Stimulated activated naive CD8-positive, alpha-beta T cell treated with anti-CD3 and anti-CD28 coated beads, Interleukin-15, Interleukin-2, amounts not matched to agents 100 U/mL and 50 U/mL, for 24 hours (primary cell): ENCODE results near the gene TMEM89.
A peak's percentile ranks its signal among the peaks of the same experiment; 100 is the strongest.

ENCODE experiments used
- ATAC-seq: fragments of 150-1000 bp; cut with Tn5 transposase; one replicate; pipeline ENCODE4 v1.10.0; 2021
- DNase-seq: peaks from one replicate; pipeline ENCODE4 v3.0.0; 2021

TMEM89 gene

DNA sequence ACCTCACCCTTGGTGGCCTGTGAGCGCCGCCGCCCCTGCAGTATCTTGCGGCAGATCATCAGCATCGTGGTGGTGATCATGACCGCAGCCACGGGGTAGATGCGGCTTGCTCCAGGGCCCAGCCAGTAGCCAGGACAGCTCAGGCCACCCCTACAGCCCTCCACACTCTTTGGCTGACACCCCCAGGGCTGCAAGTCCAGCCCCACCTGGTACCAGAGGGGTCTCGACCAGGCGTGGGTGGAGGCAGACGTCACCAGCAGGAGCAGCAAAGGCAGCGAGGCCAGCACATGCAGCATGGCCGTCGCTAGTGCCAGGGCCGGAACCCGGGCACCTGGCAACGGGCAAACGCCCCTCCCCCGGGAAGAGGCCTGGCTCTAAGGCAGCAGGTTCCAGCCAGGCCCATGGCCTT, at the start of gene TMEM89:
TMEM89 (minus strand) TSS at position 309 of the 409 bp plus-strand sequence; CDS start at position 296, 13 bp downstream.
- ATAC-seq (no peak), DNase-seq (no peak)

GRCh38 chr3:48664929-48665328, 43.4 kb upstream of the TMEM89 start:
- ATAC-seq (no peak), DNase-seq (no peak)

DNA sequence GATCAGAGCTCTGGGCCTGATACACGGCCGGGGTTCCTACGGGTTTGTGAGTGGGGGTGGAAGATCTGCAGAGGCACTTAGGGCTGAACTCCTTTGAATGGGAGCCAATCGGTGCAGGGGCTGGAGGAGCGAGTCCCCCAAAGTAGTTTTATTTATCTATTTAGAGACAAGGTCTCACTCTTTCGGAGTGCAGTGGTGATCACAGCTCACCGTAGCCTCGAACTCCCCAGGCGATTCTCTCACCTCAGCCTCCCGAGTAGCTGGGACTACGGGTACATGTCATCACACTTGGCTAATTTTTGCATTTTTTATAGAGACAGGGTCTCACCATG, 42.7 kb upstream of the TMEM89 start:
- ATAC-seq (no peak), DNase-seq (no peak)

GRCh38 chr3:48663489-48664312, 42.1 kb upstream of the TMEM89 start:
- ATAC-seq (peak; percentile 93), DNase-seq (peak; percentile 95)

- ATAC-seq: peak; percentile 30
- DNase-seq: peak; percentile 69
Measured at GRCh38 chr3:48662753-48663488, 41.4 kb upstream of the TMEM89 start, which contains the start of gene CELSR3. CELSR3 (minus strand) TSS chr3:48662886; CDS start chr3:48662634, 252 bp downstream.

DNA sequence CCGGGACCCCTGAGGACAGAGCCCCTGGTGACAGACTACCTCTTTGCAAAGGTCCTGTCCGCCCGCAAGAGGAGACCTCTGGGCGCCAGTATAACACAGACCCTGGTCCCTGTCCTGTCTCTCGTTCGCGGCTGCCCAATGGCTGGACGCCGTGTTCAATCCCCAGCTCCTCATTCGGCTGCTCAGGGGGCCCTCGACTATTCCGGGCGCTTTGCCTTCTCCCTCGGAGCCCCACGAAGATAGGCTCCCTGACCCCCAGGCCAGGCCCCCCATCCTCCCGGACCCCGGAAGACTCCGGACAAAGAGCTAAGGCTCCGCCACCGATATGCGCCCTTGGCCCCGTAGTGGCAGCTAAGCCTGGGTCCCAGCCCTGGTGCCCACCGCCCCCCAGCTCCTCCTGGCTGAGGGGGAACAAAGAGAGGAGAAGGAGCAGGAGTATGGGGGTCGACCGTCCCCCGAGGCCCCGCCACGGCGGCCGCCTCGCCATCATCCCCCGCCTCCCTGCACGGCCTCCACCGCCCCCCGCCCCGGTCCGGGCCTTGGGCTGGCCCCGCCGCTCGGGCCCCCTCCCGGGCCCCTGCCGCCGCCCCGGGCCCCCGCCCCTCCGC, 40.7 kb upstream of the TMEM89 start:
- no peak for DNase-seq
- no peak for ATAC-seq

GRCh38 chr3:48661501-48662144, 40.1 kb upstream of the TMEM89 start:
- ATAC-seq: no peak
- peak; percentile 79 for DNase-seq

DNA sequence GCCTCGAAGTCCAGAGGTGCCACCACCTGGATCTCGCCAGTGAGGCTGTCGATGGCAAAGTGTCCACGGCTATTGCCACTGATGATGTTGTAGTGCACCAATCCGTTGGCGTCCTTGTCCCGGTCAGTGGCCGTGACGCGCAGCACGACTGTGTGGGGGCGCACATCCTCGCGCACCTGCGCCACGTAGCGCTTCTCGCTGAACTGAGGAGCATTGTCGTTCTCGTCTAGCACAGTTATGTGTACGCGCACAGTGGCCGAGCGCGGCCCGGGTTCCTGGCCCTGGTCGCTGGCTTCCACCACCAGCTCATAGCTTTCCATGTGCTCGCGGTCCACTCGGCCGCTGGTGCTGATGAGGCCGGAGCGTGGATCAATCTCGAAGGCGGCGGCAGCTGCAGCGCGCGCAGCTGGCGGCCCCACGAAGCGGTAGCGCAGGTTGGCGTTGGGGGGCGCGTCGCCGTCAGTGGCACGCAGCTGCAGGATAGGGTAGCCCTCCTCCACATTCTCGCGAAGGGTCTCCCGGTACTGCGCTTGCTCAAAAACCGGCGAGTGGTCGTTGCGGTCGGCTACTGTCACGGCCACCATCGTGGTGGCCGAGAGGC, 39.3 kb upstream of the TMEM89 start:
- DNase-seq (no peak), ATAC-seq (no peak)

GRCh38 chr3:48656841-48657281, 35.3 kb upstream of the TMEM89 start:
- DNase-seq (peak; percentile 38), ATAC-seq (no peak)

DNA sequence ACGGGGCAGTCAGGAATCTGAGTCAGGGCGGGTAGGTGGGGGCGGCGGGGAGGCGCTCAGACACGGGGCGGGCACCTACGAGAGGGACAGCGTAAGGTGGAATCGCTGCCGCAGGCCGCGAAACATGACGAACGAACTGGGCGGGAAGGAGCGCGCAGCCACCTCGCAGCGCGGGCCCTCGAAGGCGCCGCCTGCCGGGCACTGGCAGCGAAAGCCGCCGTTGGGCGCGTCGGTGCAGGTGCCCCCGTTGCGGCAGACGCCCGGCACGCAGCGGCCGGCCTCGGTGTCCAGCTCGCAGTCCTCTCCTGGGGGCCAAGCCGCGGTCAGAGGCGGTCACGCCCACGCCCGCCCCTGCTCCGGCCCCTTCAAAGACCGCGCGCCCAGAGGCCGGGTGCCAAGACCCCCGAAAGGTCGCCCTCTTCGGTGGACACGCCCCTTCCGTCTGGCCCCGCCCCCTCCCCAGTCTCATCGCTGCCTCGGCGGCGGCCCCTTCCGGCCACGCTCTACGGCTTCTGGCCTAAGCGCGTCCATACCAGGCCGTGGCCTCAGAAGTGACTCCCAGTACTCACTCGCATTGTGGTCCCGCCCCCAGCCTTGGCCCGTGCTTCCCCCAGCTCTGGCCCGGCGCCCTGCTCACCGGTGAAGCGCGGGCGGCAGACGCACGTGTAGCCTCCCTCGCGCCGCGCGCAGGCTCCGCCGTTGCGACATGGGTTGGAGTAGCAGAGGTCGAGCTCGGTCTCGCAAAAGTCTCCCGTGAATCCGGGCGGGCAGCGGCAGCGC, 34.7 kb upstream of the TMEM89 start:
- ATAC-seq (peak; percentile 85), DNase-seq (peak; percentile 90)

DNA sequence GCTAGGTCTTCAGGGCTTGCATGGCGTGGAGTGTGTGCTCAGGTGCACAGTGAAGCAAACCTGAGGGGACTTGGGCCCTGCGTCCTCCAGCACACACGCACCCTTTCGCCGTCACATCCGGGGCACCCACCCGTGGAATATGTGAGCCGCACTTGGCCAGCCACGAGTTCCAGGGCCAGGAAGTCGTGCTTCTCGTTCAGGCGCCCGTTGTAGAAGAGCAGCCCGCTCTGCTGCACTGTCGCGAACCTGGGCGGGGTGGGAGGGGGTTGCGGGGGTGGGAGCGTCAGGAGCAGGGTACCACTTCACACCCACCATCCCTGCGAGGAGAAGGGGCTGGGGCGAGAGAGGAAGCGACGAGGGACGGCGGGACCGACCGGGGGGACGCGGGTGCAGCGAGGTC, 34.0 kb upstream of the TMEM89 start:
- DNase-seq: peak; percentile 63
- peak; percentile 33 for ATAC-seq

DNA sequence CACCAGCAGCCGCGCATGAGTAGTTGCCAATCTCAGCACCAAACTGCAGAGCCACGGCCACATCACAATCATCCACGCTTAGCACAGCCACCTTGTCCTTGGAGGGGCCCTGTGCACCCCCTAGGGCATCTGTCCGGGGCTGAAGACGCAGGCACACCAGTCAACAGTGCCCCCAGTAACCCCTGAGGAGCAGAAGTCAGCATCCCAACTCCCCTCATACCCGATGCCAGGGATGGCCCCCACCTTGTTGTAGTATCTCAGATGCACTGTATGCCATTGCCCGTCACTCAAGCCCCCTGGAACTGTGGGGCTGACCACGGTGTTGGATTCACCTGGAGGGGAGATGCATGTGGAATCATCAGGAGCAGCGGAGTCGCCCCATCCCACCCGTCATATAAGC, 33.5 kb upstream of the TMEM89 start:
- ATAC-seq: no peak
- DNase-seq: no peak

- ATAC-seq (no peak), DNase-seq (no peak)
Measured at GRCh38 chr3:48652923-48653715, 31.6 kb upstream of the TMEM89 start.

GRCh38 chr3:48651771-48652170, 30.2 kb upstream of the TMEM89 start:
- ATAC-seq: no peak
- DNase-seq: no peak

DNA sequence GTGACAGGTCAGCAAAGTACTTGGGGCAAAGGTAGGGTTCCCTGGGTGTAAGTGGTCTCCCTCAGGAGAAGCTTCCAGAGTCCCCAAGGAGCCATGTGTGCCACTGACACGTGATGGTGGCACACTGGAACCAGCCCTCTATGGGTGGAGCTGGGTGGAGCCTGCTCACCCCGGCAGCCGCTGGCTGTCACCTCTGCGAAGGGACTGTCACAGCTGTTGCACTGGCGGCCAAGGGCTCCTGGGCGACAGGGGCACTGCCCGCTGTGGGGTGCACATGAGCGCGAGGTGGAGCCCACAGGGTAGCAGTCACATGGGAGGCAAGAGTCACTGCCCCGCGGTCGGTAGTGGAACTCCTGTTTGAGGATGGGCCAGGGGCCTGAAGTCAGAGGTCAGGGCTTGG, 29.2 kb upstream of the TMEM89 start:
- DNase-seq (no peak), ATAC-seq (no peak)

DNA sequence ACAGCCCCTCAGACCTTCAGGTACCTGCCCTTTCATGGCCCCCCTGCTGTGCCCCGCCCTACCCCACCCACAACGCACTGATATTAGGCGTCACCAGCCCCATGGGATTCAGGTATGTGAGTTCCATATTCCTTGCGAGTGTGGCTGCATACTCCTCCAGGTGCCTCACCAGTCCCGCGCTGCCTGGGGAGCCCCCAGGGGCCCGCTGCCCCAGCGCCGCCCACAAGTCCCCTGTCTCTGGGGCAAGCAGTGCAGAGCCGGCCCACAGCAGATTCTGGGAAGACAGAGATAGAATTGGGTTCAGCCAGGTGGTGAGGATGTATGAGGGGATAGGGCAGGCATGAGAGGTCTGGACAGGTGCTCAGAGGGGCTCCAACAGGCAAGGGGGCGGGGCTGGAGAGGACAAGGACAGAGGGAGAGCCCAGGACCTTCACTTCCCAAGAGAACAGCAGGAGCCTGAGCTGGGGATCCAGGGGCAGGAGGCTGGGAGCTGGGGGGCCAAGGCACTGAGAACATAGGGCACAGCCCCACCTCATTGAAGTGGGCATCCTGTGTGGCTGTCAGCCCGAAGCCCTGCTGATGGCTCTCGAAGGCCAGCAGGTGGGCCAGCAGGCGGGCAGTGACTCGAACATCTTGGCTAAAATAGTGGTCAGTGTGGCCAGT, 26.8 kb upstream of the TMEM89 start:
- no peak for ATAC-seq

DNA sequence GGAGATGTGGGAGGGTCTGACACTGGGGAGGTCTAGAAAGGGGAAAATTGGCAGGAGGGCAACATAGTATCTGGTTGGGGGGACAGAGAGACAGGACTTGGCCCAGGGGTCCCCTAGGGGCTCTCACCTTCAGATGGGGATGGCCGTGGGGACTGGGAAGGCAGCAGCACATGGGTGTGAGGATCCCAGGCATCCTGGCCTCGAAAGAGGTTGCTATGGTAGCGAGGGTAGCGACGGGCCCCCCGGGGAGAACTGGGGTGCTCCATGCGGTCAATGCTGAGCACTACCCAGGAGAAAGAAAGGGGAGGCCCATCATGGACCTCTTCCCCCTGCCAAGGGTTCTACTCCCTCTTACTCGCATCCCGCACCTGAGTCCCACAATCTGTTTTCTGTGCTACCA, 26.1 kb upstream of the TMEM89 start:
- ATAC-seq (no peak), DNase-seq (no peak)

More for the DNA sequence above, 26.8 kb upstream of the TMEM89 start:
- DNase-seq: no peak

GRCh38 chr3:48644898-48645760, 23.6 kb upstream of the TMEM89 start:
- DNase-seq: no peak
- ATAC-seq: no peak

DNA sequence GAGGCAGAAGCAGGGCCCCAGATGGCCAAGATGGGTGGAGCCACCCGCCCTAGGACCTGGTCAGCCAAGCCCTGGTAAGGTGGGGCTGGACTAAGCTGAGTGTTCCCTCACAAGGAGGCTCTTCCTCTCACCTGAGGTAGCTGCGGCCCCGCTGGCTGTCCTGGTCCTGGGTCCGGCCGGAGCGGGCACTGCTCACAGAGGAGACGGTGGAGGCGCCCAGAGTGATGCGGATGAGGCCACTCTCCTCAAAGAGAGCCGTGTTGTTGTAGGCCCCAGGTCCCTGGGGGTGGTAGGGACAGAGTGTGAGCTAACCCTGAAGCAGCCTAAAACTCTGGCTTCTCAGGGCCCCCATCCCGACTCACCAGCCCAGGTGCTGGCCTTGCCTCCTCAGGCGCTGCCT, 21.0 kb upstream of the TMEM89 start:
- no peak for DNase-seq
- ATAC-seq: no peak
